Fibroblast of the aortic adventitia (primary cell): ENCODE measurements around the gene ZSCAN5C. TPM values are rescaled to one million over a fixed set of nuclear protein-coding genes. Genes with fewer than 3 reads are reported as not detected.
"Not testable (repeated sequence)": the region's sequence is repeated elsewhere in the genome, so short reads cannot be mapped to it uniquely, and the experiment has no call there.

Experiments
- DNase-seq: peaks from one replicate; pipeline ENCODE4 v3.0.0-alpha.2; 2010; ENCODE audit warnings: low read depth
- H3K4me3 ChIP-seq: 2 replicates; pipeline ENCODE4 v1.5.1; 2011; ENCODE audit warnings: low read depth, mild to moderate bottlenecking, control low read depth, low read length, moderate library complexity
- total RNA-seq: library from RNA; depleted of rRNA; stranded (reverse); fragments of >200 nt; gene quantifications from 2 replicates; pipeline ENCODE4 v1.2.3, GENCODE V29; 2012; ENCODE audit warnings: low replicate concordance
- TF ChIP-seq, protein P1 (sequence below): IDR thresholded peaks from 2 replicates; pipeline ENCODE4 v1.5.1; 2011; ENCODE audit warnings: mild to moderate bottlenecking, low read length, control low read depth, inconsistent platforms; ENCODE audit not compliant: insufficient read depth

Gene ZSCAN5C
- total RNA-seq, 1 donor, result not detected

DNA sequence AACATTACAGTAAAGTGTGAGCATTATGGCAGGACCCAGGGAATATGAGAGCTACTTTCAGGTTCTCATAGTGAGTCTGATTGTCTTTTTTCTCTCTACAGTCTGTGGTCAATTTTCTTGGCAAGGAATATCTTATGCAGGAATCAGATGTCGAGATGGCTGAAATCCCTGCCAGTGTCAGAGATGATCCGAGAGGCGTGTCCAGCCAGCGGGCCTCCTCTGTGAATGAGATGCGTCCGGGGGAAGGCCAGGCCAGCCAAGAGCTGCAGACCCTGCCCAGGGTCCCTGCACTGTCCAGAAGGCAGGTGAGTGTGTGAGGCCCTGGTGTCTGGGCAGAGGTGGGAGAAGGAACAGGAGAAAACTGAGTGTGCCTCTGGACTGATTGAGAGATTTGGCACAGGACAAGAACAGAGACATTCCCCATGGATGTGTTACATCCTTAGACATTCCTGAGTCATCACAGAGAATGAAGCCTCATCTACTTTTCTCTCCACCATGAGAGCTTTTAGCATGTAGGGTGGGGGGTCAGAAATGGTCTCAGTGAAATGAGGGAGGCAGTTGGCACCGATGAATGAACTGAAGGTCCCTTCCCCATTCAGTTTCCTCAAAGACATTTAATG is 43.2 kb downstream of the ZSCAN5C start:
- no peak for DNase-seq

DNA sequence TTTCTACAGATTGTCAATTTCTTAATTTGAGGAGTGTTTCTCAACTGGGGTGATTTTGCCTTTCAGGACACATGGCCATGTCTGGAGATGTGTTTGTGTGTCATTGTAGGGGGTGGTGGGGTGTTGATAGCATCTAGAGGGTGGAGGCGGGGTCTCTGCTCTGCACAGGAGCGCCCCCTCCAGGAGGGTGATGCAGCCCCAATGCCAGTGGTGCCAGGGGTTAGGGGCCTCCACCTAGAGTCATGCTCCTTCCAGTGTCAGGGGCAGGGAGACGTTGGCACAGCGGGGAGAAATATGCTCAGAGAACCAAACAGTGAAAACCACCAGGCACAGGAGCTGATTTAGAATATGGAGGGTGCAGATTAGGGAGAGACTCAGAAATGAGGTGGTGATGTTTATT is 43.7 kb downstream of the ZSCAN5C start:
- not testable (repeated sequence) for DNase-seq, H3K4me3 ChIP-seq

More for the DNA sequence above, 43.2 kb downstream of the ZSCAN5C start:
- TF ChIP-seq, protein P1, sequence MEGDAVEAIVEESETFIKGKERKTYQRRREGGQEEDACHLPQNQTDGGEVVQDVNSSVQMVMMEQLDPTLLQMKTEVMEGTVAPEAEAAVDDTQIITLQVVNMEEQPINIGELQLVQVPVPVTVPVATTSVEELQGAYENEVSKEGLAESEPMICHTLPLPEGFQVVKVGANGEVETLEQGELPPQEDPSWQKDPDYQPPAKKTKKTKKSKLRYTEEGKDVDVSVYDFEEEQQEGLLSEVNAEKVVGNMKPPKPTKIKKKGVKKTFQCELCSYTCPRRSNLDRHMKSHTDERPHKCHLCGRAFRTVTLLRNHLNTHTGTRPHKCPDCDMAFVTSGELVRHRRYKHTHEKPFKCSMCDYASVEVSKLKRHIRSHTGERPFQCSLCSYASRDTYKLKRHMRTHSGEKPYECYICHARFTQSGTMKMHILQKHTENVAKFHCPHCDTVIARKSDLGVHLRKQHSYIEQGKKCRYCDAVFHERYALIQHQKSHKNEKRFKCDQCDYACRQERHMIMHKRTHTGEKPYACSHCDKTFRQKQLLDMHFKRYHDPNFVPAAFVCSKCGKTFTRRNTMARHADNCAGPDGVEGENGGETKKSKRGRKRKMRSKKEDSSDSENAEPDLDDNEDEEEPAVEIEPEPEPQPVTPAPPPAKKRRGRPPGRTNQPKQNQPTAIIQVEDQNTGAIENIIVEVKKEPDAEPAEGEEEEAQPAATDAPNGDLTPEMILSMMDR, result no peak
- H3K4me3 ChIP-seq, result no peak overlapping the region

DNA sequence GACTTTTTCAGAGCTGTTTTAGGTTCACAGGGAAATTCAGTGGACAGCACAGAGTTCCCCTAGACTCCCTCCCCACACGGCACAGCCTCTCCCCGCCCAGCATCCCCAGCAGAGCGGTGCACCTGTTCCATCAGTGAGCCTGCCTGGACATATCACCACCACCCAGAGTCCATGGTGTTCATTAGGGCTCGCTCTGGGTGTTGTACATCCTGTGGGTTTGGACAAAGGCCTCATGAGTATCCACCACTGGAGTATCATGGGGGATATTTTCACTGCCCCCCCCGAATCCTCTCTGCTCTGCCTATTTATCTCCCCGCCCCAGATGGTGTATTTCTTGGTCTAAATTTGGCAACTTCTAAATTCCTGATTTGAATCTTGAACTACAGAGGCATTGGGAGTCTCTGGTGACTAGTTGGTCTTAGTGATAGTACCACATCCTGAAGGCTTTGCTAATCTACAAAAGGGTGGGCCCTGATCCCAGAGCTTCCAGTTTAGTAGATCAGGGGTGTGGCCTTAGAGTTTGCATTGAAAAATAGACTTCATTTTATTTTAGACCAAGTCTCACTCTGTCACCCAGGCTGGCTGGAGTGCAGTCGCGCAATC is 46.8 kb downstream of the ZSCAN5C start:
- DNase-seq, H3K4me3 ChIP-seq: not testable (repeated sequence)

DNA sequence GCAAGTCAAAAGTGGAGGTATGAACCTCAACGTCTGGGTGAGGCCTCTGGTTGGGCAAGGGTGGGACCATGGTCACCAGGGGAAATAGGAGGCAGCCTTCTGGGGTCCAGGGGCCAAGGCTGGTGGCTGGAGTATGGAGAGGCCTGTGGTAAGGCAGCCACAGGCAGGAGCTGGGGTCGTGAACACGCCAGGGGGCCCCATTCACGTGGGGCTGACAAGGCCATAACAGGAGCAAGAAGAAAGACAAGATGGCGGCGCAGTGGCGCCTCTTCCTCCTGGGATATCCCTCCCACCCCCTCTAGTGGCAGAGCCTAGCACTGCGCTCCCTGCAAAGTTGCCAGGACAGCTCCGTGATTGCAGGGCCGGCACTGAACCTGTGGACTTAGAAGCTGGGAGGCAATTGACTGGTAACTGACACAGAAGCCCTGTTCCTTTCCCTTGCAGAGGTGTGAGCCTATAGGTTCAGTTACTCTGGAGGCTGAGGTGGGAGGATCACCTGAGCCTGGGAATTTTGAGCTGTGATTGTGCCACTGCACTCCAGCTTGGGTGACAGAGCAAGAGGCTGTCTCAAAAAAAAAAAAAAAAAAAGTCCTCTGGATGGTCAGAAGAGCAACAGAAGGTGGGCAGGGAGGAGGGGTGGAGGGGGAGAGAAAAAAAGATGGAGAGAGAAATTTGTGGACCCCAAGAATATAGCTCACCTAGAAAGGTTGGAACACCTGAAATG is 50.8 kb downstream of the ZSCAN5C start:
- TF ChIP-seq, protein P1, result peak; percentile 87
- H3K4me3 ChIP-seq, result no peak overlapping the region
- DNase-seq, result peak; percentile 66

DNA sequence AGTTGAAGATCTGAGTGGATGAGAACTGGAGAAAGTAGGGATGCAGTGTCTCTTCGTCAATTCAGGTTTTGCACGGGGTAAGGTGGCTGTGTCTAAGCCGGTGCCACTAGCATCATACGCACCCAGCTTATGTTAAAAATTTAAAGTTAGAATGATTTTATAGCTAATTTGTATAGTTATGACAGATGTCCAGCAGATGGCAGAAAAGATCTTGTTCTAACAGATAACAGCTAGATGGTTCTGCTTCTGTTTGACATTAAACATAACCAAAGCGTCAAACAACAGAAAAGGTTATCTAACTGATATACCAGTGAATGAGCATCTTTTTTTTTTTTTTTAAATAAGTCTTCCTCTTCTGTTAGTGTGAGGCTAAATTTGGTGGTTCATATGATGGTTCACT is 51.7 kb downstream of the ZSCAN5C start:
- TF ChIP-seq, protein P1, result peak; percentile 39
- DNase-seq, result peak; percentile 71
- no peak overlapping the region for H3K4me3 ChIP-seq

DNA sequence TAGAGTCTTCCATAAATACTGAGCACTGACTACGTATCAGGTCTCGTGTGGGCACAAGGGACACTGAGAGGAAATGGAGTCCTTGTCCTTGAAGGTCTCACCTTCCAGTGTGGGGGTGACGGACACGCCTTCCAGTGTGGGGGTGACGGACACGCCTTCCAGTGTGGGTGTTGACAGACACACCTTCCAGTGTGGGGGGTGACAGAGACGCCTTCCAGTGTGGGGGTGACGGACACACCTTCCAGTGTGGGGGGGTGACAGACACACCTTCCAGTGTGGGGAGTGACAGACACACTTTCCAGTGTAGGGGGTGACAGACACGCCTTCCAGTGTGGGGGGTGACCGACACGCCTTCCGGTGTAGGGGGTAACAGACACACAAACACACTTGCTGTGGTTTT is 56.2 kb downstream of the ZSCAN5C start:
- TF ChIP-seq, protein P1, result no peak
- H3K4me3 ChIP-seq, result no peak overlapping the region
- DNase-seq, result no peak

Other genes with a start within 250 kb of the ZSCAN5C start
- not detected in 2 replicates for gene NLRP5, start 215.5 kb upstream of the ZSCAN5C start, total RNA-seq
- 8.5 and 15.9 TPM in 2 replicates for gene ZNF787, start 81.0 kb upstream of the ZSCAN5C start, total RNA-seq
- gene ZNF444, start 61.0 kb upstream of the ZSCAN5C start, total RNA-seq, result 12.9 and 19.5 TPM in 2 replicates
- gene GALP, start 26.3 kb upstream of the ZSCAN5C start, total RNA-seq, result not detected in 2 replicates
- gene ZSCAN5B, start 4.5 kb upstream of the ZSCAN5C start, total RNA-seq, result 0.09 TPM in 1 of 2 replicates, not detected in the other
- gene EDDM13, start 70.5 kb downstream of the ZSCAN5C start, total RNA-seq, result not detected in 2 replicates
- gene ZSCAN5A, start 112.6 kb downstream of the ZSCAN5C start, total RNA-seq, result 6.1 and 9.6 TPM in 2 replicates
- 1.4 and 5.4 TPM in 2 replicates for gene ZNF582, start 191.3 kb downstream of the ZSCAN5C start, total RNA-seq
- 8.3 and 12.1 TPM in 2 replicates for gene ZNF583, start 202.1 kb downstream of the ZSCAN5C start, total RNA-seq